SKM-1 treated with dmso at 0.1 percent for 144 hours (cell line): Measurements from ENCODE around the gene POLR2I.

Source experiments
- DNase-seq: peaks from one replicate; lab custom pipeline; 2025; ENCODE audit not compliant: unreplicated experiment; lab: John Stamatoyannopoulos, UW

The POLR2I gene

DNA sequence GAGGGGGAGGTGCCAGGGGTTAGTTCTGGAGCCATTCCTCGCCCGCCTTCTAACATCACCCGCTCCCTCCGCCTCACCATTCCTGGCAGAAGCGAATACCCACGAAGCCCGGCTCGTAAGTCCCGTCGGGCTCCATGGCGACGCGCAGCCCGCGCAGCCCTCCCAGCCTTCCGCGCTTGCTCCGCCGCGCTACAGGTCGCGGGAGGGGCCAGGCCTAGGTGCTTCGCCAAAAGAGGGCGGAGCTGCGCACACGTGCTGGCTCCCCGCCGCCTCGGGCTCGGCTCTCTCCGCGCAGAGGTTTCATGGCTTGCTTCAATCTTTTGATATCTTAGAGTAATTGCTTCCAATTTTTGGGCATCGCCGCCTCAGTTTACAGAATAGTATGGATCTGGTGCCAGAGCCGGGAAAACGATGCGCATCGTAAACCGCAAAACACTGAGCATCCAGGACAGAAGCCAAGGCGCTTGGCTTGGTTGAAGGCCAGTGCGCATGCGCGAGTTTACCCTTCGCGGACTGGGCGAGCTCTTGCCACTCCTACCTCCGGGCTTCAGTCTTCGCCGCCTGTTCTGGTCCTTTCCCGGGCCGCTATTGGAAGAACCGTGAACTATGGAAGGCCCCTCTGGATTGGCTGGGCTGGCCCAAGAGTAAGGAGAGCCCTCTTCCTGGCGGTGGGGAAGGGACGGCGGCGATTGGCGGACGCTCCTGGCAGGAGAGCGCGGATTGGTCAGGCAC lies at the start of gene POLR2I:
Gene POLR2I (minus strand): TSS at position 155 of the 732 bp plus-strand sequence. CDS start 19 bp downstream, at position 136.
- peak; percentile 99 for DNase-seq

DNA sequence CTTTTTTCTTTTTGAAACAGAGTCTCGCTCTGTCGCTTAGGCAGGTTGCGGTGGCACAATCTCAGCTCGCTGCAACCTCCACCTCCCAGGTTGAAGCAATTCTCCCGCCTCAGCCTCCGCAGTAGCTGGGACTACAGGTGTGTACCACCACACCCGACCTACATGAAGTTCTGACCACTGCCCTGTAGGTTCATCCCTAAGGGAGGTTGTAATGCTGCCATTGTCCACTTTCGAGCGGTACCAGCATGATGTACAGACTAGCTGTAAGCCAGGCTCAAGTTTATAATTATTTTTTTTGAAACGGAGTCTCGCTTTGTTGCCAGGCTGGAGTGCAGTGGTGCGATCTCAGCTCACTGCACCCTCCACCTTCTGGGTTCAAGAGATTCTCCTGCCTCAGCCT lies 49.1 kb upstream of the POLR2I start:
- no peak for DNase-seq

DNA sequence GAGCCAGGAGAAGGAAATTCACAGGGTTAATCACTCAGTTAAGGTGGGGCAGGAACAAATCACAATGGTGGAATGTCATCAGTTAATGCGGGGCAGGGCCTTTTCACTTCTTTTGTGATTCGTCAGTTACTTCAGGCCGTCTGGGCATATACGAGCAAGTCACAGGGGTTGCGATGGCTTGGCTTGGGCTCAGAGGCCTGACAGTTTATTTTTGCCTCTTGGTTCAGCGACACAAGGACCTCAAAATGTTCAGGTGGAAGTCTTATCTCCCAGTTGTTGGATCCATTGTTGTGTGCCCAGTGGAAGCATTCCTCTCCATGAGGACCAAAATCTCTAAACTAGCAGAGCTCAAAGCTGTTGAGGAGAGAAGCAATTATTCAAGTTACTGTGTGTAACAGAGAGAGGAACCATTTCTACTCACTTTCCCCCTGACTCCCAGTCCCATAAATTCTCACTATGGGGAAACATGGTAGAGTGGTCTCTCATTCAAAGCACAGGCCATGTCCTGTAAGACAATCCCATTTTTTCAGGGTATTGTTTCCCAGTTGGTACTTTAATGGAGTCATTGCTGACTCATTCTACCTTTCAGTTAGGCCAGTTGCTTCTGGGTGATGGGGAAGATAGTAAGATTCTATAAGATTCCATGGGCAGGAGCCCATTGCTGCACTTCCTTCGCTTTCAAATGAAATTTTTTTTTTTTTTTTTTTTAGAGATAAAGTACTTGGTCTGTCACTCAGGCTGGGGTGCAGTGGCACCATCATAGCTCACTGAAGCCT lies 46.3 kb upstream of the POLR2I start:
- no peak for DNase-seq

DNA sequence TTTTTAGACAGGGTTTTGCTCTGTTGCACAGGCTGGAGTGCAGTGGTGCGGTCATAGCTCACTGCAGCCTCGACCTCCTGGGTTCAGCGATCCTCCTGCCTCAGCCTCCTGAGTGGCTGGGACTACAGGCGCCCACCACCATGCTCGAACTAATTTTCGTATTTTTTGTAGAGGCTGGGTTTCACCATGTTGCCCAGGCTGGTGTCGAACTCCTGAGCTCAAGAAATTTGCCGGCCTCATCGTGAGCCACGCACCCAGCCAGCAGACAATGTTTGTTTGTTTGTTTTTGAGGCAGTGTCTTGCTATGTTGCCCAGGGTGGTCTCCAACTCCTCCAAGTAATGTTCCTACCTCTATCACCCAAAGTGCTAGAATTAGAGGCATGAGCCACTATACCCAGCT lies 38.5 kb upstream of the POLR2I start:
- DNase-seq: no peak

DNA sequence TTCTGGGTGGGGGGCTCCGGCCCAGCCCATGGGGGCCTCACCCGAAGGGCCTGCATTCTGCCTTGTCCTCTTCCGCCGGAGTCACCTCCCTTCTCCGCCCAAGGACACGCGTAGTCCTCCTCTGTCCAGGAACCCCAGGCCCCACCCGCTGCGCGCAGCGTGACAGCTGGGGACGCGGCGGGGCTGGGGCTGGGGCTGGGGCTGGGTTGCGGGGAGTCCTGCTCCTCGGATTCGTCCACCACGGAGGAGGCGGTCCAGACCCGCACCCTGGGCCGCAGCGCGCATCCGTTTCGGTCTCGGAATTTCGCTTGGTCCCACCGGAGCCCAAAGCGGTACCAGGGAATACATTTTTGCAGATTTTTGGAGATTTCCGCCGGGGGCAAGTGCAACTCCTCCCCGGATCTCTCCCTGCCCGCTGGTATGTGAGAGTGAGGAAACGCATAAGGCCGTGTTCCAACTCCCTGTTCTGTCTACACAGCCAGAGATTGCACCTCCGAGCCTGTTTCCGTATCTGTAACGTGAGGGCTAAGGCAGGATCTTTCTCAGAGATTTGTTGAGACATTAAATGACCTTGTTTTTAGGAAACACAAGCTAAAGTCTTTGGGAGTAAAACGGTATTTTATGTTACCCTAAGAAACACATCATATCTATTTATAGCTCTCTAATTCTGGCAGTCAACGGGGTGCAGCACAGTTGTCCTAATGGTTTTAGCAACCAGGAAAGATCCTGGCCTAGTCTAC lies 37.8 kb upstream of the POLR2I start, which contains the start of gene COX7A1:
Gene COX7A1 (minus strand): TSS at position 96 of the 740 bp plus-strand sequence. CDS start 40 bp downstream, at position 56.
- no peak for DNase-seq

DNA sequence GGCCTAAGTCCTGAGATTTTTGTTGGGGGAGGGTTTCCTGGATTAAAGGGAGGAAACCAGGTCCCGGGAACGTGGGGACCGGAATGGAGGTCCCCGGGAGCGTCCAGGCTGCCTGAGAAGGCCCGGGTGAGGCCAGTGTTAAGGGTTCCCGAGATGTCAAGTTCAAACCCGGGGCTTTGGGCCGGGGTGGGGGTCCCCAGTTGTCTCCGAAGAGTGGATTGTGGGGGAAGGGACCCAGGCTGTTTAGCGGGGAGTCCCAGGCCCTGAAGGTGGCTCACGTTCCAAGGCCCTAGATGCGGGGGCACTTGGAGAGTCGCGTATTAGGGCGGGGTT lies 37.3 kb upstream of the POLR2I start:
- no peak for DNase-seq

DNA sequence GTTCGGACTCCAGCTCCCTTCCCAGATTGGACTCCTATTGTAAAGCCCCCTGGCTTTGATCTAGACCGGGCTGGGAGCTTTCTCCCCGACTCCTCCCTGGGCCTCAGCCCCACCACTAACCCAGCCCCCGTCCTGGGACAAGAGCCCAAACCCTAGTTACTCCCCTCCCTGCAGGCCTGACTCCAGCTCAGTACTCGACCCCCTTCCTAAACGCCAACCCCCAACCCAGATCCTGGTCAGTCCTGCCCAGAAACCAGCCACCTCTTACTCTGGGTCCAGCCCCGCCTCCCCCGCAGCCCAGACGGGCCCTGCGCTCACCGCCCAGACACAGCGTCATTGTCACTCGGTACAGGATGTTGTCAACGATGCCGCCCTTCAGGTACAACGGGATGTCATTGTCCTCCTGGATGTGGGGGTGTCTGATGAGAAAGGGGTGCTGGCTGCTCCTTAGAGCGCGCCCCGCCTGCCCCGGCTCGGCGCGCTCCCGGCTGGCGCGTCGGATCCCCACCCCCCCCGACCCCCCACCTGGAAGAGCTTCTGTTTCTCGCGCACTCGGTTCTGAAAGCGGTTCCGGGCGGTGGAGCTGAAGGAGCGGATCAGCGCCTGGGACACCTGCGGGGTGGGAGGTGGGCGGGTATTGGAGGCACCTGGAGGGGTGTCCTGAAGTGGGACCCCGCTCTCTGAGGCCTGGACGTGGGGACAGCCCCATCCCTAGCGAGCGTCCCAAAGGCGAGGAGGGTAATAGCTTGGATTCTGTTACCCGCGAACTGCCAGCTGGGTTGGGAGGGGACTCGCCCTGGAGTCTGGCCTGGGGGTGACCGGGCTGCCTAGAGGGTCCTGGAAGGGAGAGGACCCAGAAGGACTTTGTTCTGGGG lies 36.7 kb upstream of the POLR2I start:
- DNase-seq: no peak

DNA sequence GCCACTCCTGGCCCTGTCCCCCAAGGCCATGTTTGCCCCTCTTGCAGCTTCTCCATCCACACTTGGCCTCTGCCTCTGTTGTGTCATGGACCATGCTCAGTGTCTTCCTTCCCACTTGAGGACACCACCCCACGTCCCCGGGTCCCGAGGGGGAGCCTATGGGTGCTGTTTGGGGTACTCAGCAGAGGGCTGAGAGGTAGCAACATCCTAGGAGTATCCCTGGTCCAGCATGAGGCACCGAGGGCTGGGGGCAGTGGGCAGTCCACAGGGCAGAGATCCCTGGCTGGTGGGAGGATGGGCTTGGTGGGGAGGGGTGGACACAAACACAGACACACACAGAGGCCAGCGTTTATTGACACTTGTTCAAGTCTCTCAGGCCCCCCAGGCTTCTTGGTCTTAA lies 35.9 kb upstream of the POLR2I start:
- DNase-seq: no peak

DNA sequence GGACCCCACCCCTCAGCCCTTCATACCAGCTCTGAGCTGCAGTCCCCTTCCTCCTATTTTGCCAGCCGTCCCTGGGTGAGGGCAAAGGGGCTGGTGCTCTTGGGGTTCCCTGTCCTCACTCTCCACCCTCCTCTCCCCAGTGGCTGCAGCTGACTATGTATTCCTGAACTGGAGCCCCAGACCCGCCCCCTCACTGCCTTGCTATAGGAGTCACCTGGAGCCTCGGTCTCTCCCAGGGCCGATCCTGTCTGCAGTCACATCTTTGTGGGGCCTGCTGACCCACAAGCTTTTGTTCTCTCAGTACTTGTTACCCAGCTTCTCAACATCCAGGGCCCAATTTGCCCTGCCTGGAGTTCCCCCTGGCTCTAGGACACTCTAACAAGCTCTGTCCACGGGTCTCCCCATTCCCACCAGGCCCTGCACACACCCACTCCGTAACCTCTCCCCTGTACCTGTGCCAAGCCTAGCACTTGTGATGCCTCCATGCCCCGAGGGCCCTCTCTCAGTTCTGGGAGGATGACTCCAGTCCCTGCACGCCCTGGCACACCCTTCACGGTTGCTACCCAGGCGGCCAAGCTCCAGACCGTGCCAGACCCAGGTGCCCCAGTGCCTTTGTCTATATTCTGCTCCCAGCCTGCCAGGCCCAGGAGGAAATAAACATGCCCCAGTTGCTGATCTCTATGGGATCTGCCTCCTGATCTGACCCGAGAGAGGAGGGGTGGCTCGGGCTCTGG lies 35.2 kb upstream of the POLR2I start:
- no peak for DNase-seq

DNA sequence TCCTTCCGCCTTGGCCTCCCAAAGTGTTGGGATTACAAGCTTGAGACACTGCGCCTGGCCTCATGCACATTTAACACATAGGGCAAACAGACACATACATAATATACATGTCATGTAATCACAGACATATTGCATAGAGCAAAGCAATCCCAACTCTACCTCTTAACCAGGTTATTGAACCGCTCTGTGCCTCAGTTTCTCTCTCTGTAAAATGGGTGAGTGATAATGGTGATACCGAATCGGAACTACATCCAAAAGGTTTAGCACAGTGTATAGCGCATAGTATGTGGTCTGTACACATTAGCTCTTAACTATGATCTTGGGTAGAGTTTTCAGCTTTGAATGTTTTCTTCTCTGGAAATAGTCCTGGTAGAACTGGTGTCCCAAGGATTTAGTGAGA lies 29.9 kb upstream of the POLR2I start:
- DNase-seq: no peak

DNA sequence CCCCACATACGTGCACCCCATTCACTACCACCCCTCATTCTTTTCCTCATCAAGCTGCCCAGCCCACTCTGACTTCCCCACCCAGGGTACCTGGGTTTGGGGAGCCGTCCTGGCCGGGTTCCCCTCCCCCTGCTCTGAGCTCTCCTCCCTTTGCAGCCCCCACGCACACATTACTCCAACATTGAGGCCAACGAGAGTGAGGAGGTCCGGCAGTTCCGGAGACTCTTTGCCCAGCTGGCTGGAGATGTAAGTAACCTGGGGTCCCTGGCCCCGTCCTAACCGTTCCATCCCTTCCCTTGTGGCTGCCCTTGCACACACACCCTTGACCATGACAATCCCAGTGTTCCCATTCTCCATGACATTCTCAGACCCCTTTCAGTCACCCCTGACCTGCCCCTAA lies 27.8 kb upstream of the POLR2I start:
- no peak for DNase-seq

DNA sequence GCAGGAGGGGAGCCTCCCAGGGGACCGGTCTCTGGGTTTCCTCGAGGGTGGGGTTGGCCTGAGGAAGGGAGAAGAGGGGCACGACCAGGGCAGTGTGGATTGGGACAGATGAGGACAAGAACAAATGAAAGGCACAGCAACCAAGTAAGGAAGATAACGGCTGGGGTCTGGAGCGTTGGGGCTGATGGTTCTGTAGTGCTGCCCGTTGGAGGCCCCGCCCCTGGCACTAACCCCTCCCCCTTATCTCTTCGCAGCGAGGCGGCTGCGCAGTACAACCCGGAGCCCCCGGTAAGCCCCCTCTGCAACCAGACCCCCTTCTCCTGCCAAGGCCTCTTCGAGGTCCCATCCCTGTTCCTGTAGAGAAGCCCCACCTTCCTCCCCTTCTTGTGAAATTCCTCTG lies 27.4 kb upstream of the POLR2I start:
- no peak for DNase-seq

DNA sequence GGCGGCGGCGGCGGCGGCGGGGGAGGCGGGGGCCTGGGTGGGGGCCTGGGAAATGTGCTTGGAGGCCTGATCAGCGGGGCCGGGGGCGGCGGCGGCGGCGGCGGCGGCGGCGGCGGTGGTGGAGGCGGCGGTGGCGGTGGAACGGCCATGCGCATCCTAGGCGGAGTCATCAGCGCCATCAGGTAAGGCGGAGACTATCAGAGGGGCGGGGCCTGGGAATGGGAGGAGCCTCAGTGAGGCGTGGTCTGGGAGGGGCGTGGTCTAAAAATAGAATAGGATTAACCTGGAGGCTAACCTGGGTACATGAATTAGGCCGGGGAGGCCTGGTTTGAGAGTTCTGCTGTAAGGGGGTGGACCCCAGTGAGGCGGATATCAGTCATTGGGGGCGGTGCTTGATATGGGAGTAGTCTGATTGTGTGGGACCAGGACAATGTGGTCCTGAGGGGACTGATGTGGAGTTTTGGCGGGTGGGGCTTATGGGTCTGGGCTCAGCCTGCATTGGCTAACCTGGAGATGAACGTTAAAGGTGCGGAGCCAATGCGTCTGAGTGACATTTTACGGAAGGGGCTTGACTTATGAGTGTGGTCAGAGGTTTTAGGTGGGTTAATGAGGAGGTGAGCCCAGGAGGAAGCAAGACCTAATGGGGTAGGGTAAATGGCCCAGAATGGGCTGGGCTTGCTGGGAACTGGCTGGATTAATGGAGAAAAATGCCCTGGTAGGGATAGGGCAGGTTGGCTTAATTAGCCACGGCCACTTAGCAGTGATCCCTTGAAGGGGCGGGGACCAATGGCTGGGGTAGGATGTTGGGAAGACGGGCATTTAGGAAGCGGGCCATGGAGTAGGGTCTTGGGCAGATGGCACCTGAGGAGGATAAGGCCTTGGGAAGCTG lies 26.6 kb upstream of the POLR2I start:
- peak; percentile 78 for DNase-seq

DNA sequence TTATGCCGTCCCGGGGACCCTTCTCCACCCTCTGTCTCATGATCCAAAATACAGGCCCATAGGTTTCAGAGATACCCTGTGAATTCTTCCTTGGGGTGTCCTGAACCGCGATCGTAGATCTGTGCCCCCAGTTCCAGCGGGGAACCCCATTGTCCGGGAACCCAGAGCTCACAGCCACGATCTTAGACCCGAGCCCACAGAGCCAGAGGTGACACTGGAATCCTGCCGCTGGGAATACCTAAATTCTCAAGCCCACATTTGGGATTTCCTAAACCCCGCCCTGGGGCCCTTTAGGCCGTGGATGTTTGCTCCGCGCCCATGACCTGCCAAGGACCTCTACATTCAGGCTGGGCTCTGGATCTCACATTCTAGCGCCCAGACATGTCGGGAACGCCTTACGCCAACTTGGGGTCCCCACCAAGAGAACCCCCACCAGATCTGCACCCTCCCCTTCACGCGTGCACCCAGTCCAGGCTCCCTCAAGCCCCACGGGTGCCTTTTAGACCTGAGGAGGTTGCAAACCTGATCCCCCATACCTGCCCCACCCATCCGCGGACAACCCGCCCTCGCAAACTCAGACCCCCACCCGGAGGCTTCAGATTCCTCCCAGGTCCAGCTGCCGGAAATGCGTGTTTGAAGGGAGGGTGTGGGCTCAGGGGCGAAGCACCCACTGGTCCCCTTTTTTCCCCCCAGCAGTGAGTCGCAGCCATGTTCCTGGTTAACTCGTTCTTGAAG lies 25.8 kb upstream of the POLR2I start:
- DNase-seq: peak; percentile 18

DNA sequence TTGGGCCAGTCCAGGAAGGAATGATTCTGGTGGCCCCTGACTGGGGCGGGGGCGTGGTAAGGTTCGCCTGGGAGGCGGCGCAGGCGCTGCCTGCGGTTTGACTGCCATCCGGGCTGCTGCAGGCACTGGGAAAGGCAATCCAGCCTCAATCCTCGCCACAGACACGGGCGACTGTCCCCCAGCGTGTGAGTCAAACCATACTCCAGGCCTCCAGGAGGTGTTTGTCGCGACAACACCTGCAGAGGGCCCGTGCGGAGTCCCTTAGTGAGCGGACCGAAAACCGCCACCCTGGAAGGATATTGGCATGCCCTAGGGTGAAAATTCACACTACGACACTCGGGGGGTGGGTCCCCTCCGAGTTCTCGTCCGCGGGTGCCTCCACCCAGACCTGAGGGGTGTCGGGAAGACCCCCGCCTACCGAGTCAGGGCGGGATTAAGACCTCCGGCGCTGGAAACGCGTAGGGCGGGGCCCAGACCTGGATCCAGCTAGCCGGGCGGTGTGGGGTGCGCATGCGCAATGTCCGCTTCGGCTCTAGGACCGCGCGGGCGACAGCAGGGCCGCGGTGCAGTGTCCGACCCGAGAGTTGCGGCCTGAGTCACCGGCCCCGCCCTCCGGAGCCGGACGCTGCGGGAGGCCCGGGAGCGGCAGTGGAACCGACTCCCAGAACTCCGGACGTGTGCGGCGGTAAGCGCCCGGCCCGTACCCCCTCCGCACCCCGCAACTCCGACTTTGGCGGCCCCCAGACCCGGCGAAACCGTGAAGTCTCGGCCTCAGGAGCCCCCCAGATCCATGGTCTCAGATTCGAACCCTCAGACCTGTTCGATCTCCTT lies 25.0 kb upstream of the POLR2I start, which contains the start of gene CAPNS1:
Gene CAPNS1 (plus strand): TSS at position 594 of the 831 bp plus-strand sequence. CDS start 946 bp downstream, outside the sequence.
- peak; percentile 89 for DNase-seq

DNA sequence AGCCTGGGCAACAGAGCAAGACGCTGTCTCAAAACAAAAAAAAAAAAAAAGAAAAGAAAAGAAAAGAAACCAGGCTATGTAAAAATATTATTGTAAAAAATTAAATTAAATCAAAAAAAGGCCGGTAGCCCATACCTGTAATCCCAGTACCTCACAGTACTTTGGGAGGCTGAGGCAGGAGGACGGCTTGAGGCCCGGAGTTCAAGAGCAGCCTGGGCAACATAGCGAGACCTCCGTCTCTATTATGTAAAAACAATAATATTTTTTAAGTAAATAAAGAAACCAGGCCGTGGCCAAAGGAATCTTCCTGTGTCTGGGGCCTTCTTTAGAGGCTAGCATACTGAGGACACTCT lies 24.4 kb upstream of the POLR2I start:
- no peak for DNase-seq

DNA sequence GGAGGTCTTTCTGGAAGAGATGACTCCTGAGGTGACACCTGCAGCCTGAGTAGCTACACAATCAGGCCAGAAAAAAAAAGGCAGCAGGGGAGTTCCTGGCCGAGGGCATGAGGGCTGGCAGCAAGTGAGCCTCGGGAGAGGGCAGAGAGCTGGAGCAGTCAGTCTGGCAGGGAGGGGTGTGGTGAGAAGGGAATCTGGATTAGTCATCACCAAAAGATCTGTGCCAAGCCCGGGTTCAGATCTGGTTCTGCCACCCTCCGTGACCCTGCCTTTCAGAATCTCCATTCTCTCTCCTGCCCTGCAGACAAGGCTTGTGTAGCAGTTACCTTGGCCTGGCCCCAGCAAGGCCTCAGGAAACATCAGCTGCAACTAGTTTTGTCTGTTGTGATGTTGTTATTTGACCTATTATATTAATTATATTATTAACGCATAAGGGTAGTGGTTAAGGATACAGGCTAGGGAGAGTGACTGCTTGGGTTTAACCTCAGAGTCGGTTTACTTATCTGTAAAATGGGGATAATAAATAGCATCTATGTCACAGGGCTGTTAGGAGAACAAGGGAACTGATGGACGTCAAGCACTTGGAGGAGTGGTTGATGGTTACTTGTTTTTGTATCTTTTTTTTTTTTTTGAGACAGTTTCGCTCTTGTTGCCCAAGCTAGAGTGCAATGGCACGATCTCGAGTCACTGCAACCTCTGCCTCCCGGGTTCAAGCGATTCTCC lies 22.4 kb upstream of the POLR2I start:
- no peak for DNase-seq
